Panc1 (cell line): ENCODE results near the gene SLC29A1. TPM values are rescaled to one million over a fixed set of nuclear protein-coding genes. Genes with fewer than 3 reads are reported as not detected.

Experiments
- ATAC-seq: fragments of 200-7000 bp; cut with Tn5 transposase; 2 replicates; pipeline ENCODE4 v1.9.1; 2020; ENCODE audit warnings: mild to moderate bottlenecking, moderate library complexity
- BruUV-seq: library from RNA; stranded (reverse); fragments of 400-500 nt; replicated peaks from 2 replicates; lab custom pipeline; 2021; lab: Mats Ljungman, UMichigan
- CTCF ChIA-PET: fragments of 300-600 bp; sonication (Branson Sonifier 250); formaldehyde crosslinking; loops from one replicate; lab custom pipeline; 2022; ENCODE audit warnings: antibody characterized with exemption; lab: Charles Lee
- POLR2A ChIA-PET: fragments of 300-600 bp; sonication (Branson Sonifier 250); formaldehyde crosslinking; loops from one replicate; lab custom pipeline; 2022; ENCODE audit warnings: antibody characterized with exemption; lab: Charles Lee
- DNase-seq: peaks from one replicate; pipeline ENCODE4 v3.0.0-alpha.2; 2010; ENCODE audit warnings: low read depth, low spot score
- H3K27ac ChIP-seq: 2 replicates; pipeline ENCODE4 v1.5.1; 2011; ENCODE audit warnings: mild to moderate bottlenecking, low read length, inconsistent platforms
- H3K27me3 ChIP-seq: fragments of 200-500 bp; sonication (Bioruptor generic); 2 replicates; pipeline ENCODE4 v1.6.0; 2014; ENCODE audit warnings: low read length, inconsistent platforms; ENCODE audit not compliant: control insufficient read depth, insufficient read depth
- H3K36me3 ChIP-seq: fragments of 200-500 bp; sonication (Bioruptor generic); 2 replicates; pipeline ENCODE4 v1.5.1; 2014; ENCODE audit warnings: inconsistent platforms, mild to moderate bottlenecking, low read length, moderate library complexity; ENCODE audit not compliant: control insufficient read depth, insufficient read depth
- H3K4me1 ChIP-seq: 2 replicates; pipeline ENCODE4 v1.5.1; 2011; ENCODE audit warnings: inconsistent platforms, mild to moderate bottlenecking, low read length, moderate library complexity; ENCODE audit not compliant: control insufficient read depth, insufficient read depth
- H3K4me3 ChIP-seq, 2 experiments: 2 replicates each; pipeline ENCODE4 v1.5.1; 2011 to 2012; ENCODE audit warnings: low read depth in 2 of 2, low read length in 2 of 2, mild to moderate bottlenecking in 2 of 2, inconsistent platforms in 1 of 2, moderate library complexity in 1 of 2
- H3K9me3 ChIP-seq: fragments of 200-500 bp; sonication (Bioruptor generic); 2 replicates; pipeline ENCODE4 v1.5.1; 2014; ENCODE audit warnings: low read depth, mild to moderate bottlenecking, inconsistent platforms, low read length, moderate library complexity; ENCODE audit not compliant: control insufficient read depth, insufficient read depth
- POLR2AphosphoS5 ChIP-seq: IDR thresholded peaks from 2 replicates; pipeline ENCODE4 v1.6.1; 2012; ENCODE audit warnings: mild to moderate bottlenecking, low read depth, low read length, moderate library complexity
- SIN3A ChIP-seq: IDR thresholded peaks from 2 replicates; pipeline ENCODE4 v1.6.1; 2012; ENCODE audit warnings: low read depth, mild to moderate bottlenecking, low read length, moderate library complexity, borderline replicate concordance; ENCODE audit not compliant: insufficient read depth
- TCF7L2 ChIP-seq: IDR thresholded peaks from 2 replicates; pipeline ENCODE4 v1.6.1; 2011; ENCODE audit warnings: mild to moderate bottlenecking, low read depth, low read length, inconsistent platforms
- in situ Hi-C: cut with HindIII; loops from 2 replicates; pipeline ENCODE4 v1.10.0; 2016; ENCODE audit warnings: low sequenced_read_pairs, low pct_unique_long_range_greater_than_20kb
- intact Hi-C: fragments of 100-400 bp; cut with micrococcal nuclease; formaldehyde crosslinking; loops from one replicate; pipeline ENCODE4 v1.10.0; 2022; ENCODE audit not compliant: unreplicated experiment
- total RNA-seq: library from RNA; stranded (reverse); gene quantifications from one replicate; pipeline ENCODE4 v1.2.1, GENCODE V29; 2021; ENCODE audit not compliant: unreplicated experiment
- TF ChIP-seq, protein P1 (sequence below): fragments of 450-650 bp; IDR thresholded peaks from 2 replicates; pipeline ENCODE4 v1.5.1; 2017; ENCODE audit warnings: mild to moderate bottlenecking
- TF ChIP-seq, protein P2 (sequence below), 2 experiments: IDR thresholded peaks; 2 replicates each; pipeline ENCODE4 v1.6.1; 2011 to 2012; ENCODE audit warnings: low read depth in 2 of 2, control low read depth in 1 of 2, low read length in 1 of 2, mild to moderate bottlenecking in 1 of 2, moderate library complexity in 1 of 2; ENCODE audit not compliant: insufficient read depth in 1 of 2

The SLC29A1 gene
- total RNA-seq, 1 experiment from 2014 or later, result 263 TPM

DNA sequence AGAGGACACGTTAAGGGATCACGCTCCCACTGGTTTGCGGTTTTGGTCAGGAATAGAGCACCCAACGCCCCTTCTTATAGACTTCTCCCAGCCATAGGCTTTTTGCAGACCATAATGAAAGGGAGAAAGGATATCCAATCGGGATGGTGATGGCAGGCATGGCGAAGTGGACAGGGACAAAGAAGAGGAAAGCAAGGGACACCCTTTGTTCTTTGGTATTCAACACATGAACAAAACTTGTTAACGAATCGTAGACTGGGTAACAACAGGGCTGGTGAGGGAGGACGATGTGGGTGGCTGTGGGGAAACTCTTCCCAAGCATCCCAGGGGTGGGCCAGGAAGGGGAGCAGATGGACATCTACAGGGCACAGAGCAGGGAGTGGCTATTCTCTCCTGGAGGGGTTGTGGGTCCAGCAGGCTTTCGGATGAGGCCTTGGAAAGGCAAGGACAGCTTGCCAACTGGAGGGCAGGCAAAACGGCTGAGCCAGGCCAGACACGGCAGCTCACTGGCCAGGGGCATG, 22.1 kb downstream of the SLC29A1 start:
- Histone ChIP-seq H3K4me1 (peaks cover 19% of the 10 kb centered on the region), H3K27ac (peak overlapping the region; percentile 100), H3K9me3 (no peaks in the 10 kb centered on the region), H3K36me3 (peaks cover 33% of the 10 kb centered on the region), H3K4me3 (peak overlapping the region; percentile 99 to 100), H3K27me3 (no peaks in the 10 kb centered on the region)
- POLR2A ChIA-PET, result interaction anchor here (0.7 kb wide), 1 partner anchor 51 kb away, joined by 3 read pairs; no protein-coding TSS in a partner anchor
- intact Hi-C loops, result no loop called here
- in situ Hi-C loops, result no loop called here
- ATAC-seq (no peak; the same call in 1 of the 2 replicates), DNase-seq (no peak)
- TF ChIP-seq, protein P1, sequence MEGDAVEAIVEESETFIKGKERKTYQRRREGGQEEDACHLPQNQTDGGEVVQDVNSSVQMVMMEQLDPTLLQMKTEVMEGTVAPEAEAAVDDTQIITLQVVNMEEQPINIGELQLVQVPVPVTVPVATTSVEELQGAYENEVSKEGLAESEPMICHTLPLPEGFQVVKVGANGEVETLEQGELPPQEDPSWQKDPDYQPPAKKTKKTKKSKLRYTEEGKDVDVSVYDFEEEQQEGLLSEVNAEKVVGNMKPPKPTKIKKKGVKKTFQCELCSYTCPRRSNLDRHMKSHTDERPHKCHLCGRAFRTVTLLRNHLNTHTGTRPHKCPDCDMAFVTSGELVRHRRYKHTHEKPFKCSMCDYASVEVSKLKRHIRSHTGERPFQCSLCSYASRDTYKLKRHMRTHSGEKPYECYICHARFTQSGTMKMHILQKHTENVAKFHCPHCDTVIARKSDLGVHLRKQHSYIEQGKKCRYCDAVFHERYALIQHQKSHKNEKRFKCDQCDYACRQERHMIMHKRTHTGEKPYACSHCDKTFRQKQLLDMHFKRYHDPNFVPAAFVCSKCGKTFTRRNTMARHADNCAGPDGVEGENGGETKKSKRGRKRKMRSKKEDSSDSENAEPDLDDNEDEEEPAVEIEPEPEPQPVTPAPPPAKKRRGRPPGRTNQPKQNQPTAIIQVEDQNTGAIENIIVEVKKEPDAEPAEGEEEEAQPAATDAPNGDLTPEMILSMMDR, result no peak
- TF ChIP-seq POLR2AphosphoS5 (no peak), SIN3A (no peak), TCF7L2 (no peak)
- TF ChIP-seq, protein P2, sequence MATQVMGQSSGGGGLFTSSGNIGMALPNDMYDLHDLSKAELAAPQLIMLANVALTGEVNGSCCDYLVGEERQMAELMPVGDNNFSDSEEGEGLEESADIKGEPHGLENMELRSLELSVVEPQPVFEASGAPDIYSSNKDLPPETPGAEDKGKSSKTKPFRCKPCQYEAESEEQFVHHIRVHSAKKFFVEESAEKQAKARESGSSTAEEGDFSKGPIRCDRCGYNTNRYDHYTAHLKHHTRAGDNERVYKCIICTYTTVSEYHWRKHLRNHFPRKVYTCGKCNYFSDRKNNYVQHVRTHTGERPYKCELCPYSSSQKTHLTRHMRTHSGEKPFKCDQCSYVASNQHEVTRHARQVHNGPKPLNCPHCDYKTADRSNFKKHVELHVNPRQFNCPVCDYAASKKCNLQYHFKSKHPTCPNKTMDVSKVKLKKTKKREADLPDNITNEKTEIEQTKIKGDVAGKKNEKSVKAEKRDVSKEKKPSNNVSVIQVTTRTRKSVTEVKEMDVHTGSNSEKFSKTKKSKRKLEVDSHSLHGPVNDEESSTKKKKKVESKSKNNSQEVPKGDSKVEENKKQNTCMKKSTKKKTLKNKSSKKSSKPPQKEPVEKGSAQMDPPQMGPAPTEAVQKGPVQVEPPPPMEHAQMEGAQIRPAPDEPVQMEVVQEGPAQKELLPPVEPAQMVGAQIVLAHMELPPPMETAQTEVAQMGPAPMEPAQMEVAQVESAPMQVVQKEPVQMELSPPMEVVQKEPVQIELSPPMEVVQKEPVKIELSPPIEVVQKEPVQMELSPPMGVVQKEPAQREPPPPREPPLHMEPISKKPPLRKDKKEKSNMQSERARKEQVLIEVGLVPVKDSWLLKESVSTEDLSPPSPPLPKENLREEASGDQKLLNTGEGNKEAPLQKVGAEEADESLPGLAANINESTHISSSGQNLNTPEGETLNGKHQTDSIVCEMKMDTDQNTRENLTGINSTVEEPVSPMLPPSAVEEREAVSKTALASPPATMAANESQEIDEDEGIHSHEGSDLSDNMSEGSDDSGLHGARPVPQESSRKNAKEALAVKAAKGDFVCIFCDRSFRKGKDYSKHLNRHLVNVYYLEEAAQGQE (IDR thresholded peaks at IDR 0.05; ENCODE audit: insufficient read depth in 1 of 2, low read depth in 2 of 2, low read length in 1 of 2), result no peak
- no TSS peak for BruUV-seq
- CTCF ChIA-PET, result interaction anchor here (0.6 to 0.8 kb wide), 2 partner anchors 73 to 88 kb away, joined by 3 to 4 read pairs; no protein-coding TSS in a partner anchor

DNA sequence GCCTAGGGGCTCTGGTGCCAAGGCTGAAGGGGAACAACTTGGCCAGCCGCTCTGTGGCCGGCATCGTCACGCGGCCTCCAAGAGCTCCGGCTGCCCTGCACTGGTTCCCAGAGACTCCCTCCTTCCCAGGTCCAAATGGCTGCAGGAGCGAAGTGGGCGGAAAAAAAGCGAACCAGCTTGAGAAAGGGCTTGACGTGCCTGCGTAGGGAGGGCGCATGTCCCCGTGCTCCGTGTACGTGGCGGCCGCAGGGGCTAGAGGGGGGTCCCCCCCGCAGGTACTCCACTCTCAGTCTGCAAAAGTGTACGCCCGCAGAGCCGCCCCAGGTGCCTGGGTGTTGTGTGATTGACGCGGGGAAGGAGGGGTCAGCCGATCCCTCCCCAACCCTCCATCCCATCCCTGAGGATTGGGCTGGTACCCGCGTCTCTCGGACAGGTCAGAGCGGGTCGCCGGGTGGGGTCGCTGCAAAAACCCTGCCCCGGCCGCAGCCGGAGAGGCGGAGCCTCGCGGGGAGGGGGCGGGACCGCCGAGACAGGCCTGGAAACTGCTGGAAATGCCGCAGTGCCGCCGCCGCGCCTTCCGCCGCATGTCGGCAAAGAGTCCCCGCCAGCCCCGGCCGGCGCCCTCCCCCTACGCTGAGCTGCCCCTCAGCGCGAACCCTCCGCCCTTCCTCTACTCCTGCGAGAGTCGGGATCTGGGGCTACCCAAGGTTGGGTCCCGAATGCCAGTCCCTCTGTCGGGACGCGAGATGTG, 22.7 kb downstream of the SLC29A1 start:
- TF ChIP-seq SIN3A (peak; percentile 74; the same call in 1 of the 2 replicates), TCF7L2 (no peak), POLR2AphosphoS5 (no peak)
- TF ChIP-seq, protein P1, result peak; percentile 75; the same call in 1 of the 2 replicates
- TF ChIP-seq, protein P2 (IDR thresholded peaks at IDR 0.05; ENCODE audit: insufficient read depth in 1 of 2, low read depth in 2 of 2, low read length in 1 of 2), result no peak; a peak in 1 of 4 replicates
- Histone ChIP-seq H3K4me3 (peak overlapping the region; percentile 99 to 100), H3K27me3 (no peaks in the 10 kb centered on the region), H3K27ac (peak overlapping the region; percentile 100), H3K4me1 (peaks cover 25% of the 10 kb centered on the region), H3K36me3 (peaks cover 39% of the 10 kb centered on the region), H3K9me3 (no peaks in the 10 kb centered on the region)
- in situ Hi-C loops (no loop called here), intact Hi-C loops (no loop called here)
- POLR2A ChIA-PET, result interaction anchor here (0.5 to 1.4 kb wide), 4 partner anchors 11 to 73 kb away, joined by 3 to 8 read pairs (median 3); no protein-coding TSS in a partner anchor
- ATAC-seq, result peak; percentile 78
- no peak for DNase-seq
- CTCF ChIA-PET, result interaction anchor here (0.8 to 1.0 kb wide), 3 partner anchors 73 to 146 kb away, joined by 3 to 4 read pairs (median 3); no protein-coding TSS in a partner anchor
- BruUV-seq, result no TSS peak
